Measurements from ENCODE around the gene LPAR3.

The LPAR3 gene

DNA sequence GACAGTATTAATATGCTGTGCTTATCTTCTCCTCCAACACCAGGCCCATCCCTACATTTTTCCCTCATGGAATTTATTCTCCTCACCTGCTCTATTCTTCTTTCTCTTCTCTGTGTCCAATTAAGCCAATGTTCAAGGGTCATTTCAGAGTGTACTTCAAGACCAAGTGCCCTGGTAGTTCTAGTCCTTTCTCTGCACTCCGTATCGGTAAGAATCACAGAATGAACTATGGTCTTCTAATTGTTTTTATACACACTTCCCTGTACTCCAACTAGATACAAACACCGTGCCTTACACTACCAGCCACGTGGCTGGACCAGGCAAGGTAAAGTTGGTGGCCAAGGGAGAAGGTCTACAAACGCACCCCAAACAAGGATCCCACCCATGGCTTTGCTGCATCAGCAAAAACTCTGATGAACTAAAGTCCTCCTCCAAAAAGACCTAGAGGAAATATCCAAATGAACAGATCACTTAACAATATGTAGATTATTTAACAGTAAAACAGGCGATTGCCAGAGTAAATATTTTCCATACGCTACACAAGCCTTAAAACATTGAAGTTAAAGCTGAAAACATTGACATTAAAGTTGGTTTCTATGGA, 40.1 kb upstream of the LPAR3 start:
- TF ChIP-seq, protein P1, sequence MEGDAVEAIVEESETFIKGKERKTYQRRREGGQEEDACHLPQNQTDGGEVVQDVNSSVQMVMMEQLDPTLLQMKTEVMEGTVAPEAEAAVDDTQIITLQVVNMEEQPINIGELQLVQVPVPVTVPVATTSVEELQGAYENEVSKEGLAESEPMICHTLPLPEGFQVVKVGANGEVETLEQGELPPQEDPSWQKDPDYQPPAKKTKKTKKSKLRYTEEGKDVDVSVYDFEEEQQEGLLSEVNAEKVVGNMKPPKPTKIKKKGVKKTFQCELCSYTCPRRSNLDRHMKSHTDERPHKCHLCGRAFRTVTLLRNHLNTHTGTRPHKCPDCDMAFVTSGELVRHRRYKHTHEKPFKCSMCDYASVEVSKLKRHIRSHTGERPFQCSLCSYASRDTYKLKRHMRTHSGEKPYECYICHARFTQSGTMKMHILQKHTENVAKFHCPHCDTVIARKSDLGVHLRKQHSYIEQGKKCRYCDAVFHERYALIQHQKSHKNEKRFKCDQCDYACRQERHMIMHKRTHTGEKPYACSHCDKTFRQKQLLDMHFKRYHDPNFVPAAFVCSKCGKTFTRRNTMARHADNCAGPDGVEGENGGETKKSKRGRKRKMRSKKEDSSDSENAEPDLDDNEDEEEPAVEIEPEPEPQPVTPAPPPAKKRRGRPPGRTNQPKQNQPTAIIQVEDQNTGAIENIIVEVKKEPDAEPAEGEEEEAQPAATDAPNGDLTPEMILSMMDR (conservative IDR thresholded peaks at IDR 0.05), result no peak
- no peak for TF ChIP-seq ZFX (IDR thresholded peaks at IDR 0.05)
- no peak overlapping the region for H3K27ac ChIP-seq

DNA sequence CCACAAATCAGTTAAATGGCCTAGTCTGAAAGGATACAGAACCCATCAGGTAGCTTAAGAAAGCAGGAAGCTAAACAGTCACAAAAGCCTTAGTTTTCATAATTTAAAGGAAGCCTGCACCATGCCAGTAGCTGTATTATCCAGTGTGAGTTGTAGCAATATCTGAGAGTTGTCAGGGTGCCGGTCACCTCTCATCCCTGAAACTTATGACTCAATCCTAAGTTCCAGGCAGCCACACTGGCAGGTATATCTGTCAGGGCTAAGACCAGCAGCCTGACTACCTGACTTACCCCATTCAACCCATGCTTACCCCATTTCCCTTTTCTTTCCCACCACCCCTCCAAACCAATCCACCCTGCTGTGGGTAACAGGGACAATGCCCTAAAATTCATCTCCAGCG, 37.8 kb upstream of the LPAR3 start:
- no peak overlapping the region for H3K27ac ChIP-seq
- no peak for TF ChIP-seq ZFX (IDR thresholded peaks at IDR 0.05)
- TF ChIP-seq, protein P1 (conservative IDR thresholded peaks at IDR 0.05), result no peak

DNA sequence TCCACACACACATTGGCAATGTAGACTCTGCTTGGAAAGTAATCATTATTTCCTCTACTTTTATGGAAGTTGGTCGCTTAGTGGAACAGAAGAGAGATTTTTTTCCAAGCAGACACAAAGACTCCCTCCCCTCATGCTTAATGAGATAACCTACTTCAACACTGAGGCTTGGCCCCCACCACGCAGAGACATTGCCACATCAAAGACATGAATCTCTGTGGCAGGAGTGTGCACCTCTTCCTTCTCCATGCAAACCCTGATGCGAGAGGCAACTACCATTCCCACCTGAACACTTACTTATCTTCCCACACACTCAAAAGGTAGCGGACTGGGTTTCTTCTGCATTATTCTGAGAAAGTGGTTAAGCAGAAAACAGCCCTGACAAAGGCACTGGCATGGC, 37.3 kb upstream of the LPAR3 start:
- TF ChIP-seq, protein P1 (conservative IDR thresholded peaks at IDR 0.05), result no peak
- TF ChIP-seq ZFX (IDR thresholded peaks at IDR 0.05), result no peak
- H3K27ac ChIP-seq, result no peak overlapping the region

DNA sequence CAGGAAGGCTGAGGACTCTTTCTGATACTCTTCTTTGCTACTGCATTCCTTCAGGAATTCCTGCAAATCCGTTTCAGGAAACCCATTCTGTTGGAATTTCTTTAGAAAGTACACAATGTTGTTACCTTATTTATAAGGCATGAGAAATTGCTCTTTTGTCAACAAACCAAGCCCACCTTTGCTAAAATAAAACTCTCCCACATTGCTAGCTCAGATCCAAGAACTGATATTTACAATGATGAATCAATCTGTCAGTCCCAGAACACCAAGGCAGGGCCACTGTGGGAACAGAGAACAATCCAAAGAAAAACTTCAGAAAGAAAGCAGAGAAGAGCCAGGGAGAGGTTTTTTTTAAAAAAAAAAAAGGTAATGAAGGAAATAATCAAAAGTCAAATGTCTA, 36.6 kb upstream of the LPAR3 start:
- H3K27ac ChIP-seq, result no peak overlapping the region
- TF ChIP-seq ZFX (IDR thresholded peaks at IDR 0.05), result no peak
- TF ChIP-seq, protein P1 (conservative IDR thresholded peaks at IDR 0.05), result no peak

DNA sequence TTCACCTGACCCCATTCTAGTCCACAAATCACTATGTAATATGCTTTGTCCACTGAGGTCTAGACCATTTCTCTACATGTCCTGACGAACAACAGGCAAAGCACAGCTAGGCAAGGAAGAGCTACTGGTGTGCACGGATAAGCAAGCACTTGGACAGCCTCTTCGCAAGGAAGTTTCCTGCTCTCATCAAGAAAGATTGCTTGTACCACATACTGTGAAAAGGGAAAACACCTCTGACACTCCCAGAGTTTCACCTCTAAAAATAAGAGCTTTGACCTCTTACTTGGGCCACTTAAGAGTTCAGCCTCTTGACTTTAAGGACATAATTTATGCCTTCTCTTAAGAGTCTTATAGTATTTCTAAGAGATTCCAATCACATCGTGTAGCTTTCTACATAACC, 36.0 kb upstream of the LPAR3 start:
- no peak overlapping the region for H3K27ac ChIP-seq
- no peak for TF ChIP-seq ZFX (IDR thresholded peaks at IDR 0.05)
- TF ChIP-seq, protein P1 (conservative IDR thresholded peaks at IDR 0.05), result no peak

DNA sequence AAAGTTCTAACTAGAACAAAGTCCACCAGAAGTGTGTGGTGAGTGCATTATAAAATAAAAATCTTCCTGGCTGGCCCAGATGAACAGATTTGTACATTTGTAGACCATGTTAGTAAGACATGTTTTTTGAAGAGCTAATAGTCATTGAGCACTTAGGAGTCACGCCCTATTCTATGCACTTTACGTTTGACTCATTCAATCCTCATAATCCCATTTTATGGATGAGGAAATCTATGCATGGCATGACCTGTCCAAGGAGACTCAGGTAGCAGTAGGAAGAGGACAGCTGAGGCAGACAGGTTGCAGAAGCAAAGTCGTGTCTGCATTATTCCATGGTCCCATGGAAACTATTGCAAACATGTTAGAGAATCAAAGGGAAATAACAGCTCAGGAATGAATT, 30.3 kb upstream of the LPAR3 start:
- TF ChIP-seq, protein P1 (conservative IDR thresholded peaks at IDR 0.05), result no peak
- no peak for TF ChIP-seq ZFX (IDR thresholded peaks at IDR 0.05)
- no peak overlapping the region for H3K27ac ChIP-seq

DNA sequence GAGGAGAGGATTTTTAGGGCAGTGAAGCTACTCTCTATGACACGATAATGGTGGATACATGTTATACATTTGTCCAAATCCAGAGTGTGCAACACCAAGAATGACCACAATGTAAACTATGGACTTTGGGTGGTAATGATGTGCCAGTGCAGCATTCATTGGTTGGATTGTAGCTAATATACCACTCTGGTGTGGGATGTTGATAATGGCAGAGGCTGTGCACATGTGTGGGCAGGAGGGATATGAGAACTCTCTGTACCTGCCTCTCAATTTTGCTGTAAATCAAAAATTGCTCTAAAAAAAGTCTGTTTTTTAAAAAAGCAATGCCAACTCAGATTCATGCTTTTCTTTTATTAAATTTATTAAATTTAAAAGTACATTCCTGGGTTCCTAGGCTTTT, 27.2 kb upstream of the LPAR3 start:
- no peak for TF ChIP-seq ZFX (IDR thresholded peaks at IDR 0.05)
- TF ChIP-seq, protein P1 (conservative IDR thresholded peaks at IDR 0.05), result no peak

More for the DNA sequence above, 27.2 kb upstream of the LPAR3 start:
- no peak overlapping the region for H3K27ac ChIP-seq
